Measurements from ENCODE around the gene NAGS.

Gene NAGS

GRCh38 chr17:43976963-43977837 is 27.2 kb upstream of the NAGS start:
- TF ChIP-seq ZNF274 (IDR thresholded peaks at IDR 0.05; ENCODE audit: low read depth, low read length) = no peak
- H3K4me3 ChIP-seq (ENCODE audit: low read length) = no peak overlapping the region

- H3K4me3 ChIP-seq (ENCODE audit: low read length) = no peak overlapping the region
- no peak for TF ChIP-seq ZNF274 (IDR thresholded peaks at IDR 0.05; ENCODE audit: low read depth, low read length)
Observed at GRCh38 chr17:43978078-43978477, 26.3 kb upstream of the NAGS start.

- H3K4me3 ChIP-seq (ENCODE audit: low read length) = no peak overlapping the region
- no peak for TF ChIP-seq ZNF274 (IDR thresholded peaks at IDR 0.05; ENCODE audit: low read depth, low read length)
Observed at GRCh38 chr17:43979011-43979410, 25.4 kb upstream of the NAGS start.

GRCh38 chr17:43979671-43980070 is 24.8 kb upstream of the NAGS start:
- no peak overlapping the region for H3K4me3 ChIP-seq (ENCODE audit: low read length)
- no peak for TF ChIP-seq ZNF274 (IDR thresholded peaks at IDR 0.05; ENCODE audit: low read depth, low read length)

GRCh38 chr17:43982171-43982570 is 22.3 kb upstream of the NAGS start:
- no peak overlapping the region for H3K4me3 ChIP-seq (ENCODE audit: low read length)
- TF ChIP-seq ZNF274 (IDR thresholded peaks at IDR 0.05; ENCODE audit: low read depth, low read length) = no peak

GRCh38 chr17:43983196-43983514 is 21.3 kb upstream of the NAGS start:
- TF ChIP-seq ZNF274 (IDR thresholded peaks at IDR 0.05; ENCODE audit: low read depth, low read length) = no peak
- no peak overlapping the region for H3K4me3 ChIP-seq (ENCODE audit: low read length)

- no peak overlapping the region for H3K4me3 ChIP-seq (ENCODE audit: low read length)
- no peak for TF ChIP-seq ZNF274 (IDR thresholded peaks at IDR 0.05; ENCODE audit: low read depth, low read length)
Observed at GRCh38 chr17:43983515-43984411, 20.7 kb upstream of the NAGS start.

- TF ChIP-seq ZNF274 (IDR thresholded peaks at IDR 0.05; ENCODE audit: low read depth, low read length) = no peak
- H3K4me3 ChIP-seq (ENCODE audit: low read length) = no peak overlapping the region
Observed at GRCh38 chr17:43984521-43984920, 19.9 kb upstream of the NAGS start.

GRCh38 chr17:43986225-43986981 is 18.0 kb upstream of the NAGS start:
- H3K4me3 ChIP-seq (ENCODE audit: low read length) = no peak overlapping the region
- no peak for TF ChIP-seq ZNF274 (IDR thresholded peaks at IDR 0.05; ENCODE audit: low read depth, low read length)

- no peak overlapping the region for H3K4me3 ChIP-seq (ENCODE audit: low read length)
- no peak for TF ChIP-seq ZNF274 (IDR thresholded peaks at IDR 0.05; ENCODE audit: low read depth, low read length)
Observed at GRCh38 chr17:43987131-43988021, 17.0 kb upstream of the NAGS start.

- H3K4me3 ChIP-seq (ENCODE audit: low read length) = no peak overlapping the region
- TF ChIP-seq ZNF274 (IDR thresholded peaks at IDR 0.05; ENCODE audit: low read depth, low read length) = no peak
Observed at GRCh38 chr17:43988301-43988700, 16.1 kb upstream of the NAGS start.

GRCh38 chr17:43992641-43993040 is 11.8 kb upstream of the NAGS start:
- H3K4me3 ChIP-seq (ENCODE audit: low read length) = no peak overlapping the region
- no peak for TF ChIP-seq ZNF274 (IDR thresholded peaks at IDR 0.05; ENCODE audit: low read depth, low read length)

Data from GM08714 (cell line).